Measurements from ENCODE around the gene ATG9B.
"Not testable (repeated sequence)": the region's sequence is repeated elsewhere in the genome, so short reads cannot be mapped to it uniquely, and the experiment has no call there.

Gene ATG9B

GRCh38 chr7:151058781-151059366, 34.6 kb upstream of the ATG9B start:
- DNase-seq = no peak

- DNase-seq = peak; percentile 98
Observed at GRCh38 chr7:151057989-151058780, 33.9 kb upstream of the ATG9B start.

GRCh38 chr7:151057506-151057988, 33.3 kb upstream of the ATG9B start, which contains the start of gene CDK5:
CDK5 (minus strand) TSS chr7:151057897; CDS start chr7:151057848, 49 bp downstream.
- no peak for DNase-seq

GRCh38 chr7:151056666-151057505, 32.6 kb upstream of the ATG9B start:
- DNase-seq = no peak

GRCh38 chr7:151056283-151056665, 32.0 kb upstream of the ATG9B start:
- DNase-seq = no peak

GRCh38 chr7:151053751-151054150, 29.5 kb upstream of the ATG9B start:
- DNase-seq = no peak

- DNase-seq = no peak
Observed at GRCh38 chr7:151053096-151053495, 28.8 kb upstream of the ATG9B start.

- DNase-seq = peak; percentile 46
Observed at GRCh38 chr7:151051108-151051507, 26.8 kb upstream of the ATG9B start.

- DNase-seq = no peak
Observed at GRCh38 chr7:151048911-151049463, 24.7 kb upstream of the ATG9B start.

GRCh38 chr7:151047976-151048815, 23.9 kb upstream of the ATG9B start, which contains the start of gene ASIC3:
ASIC3 (plus strand) TSS chr7:151048531; CDS start chr7:151048886, 355 bp downstream.
- DNase-seq = no peak

GRCh38 chr7:151046603-151047573, 22.6 kb upstream of the ATG9B start:
- no peak for DNase-seq

GRCh38 chr7:151045967-151046366, 21.7 kb upstream of the ATG9B start:
- no peak for DNase-seq

- no peak for DNase-seq
Observed at GRCh38 chr7:151045262-151045661, 21.0 kb upstream of the ATG9B start.

- no peak for DNase-seq
Observed at GRCh38 chr7:151043959-151044358, 19.7 kb upstream of the ATG9B start.

GRCh38 chr7:151043449-151043848, 19.2 kb upstream of the ATG9B start:
- not testable (repeated sequence) for DNase-seq

- DNase-seq = no peak
Observed at GRCh38 chr7:151040616-151041375, 16.5 kb upstream of the ATG9B start.

- DNase-seq = no peak
Observed at GRCh38 chr7:151039850-151040548, 15.7 kb upstream of the ATG9B start.

GRCh38 chr7:151038951-151039849, 14.9 kb upstream of the ATG9B start:
- peak; percentile 75 for DNase-seq

Measured in CD4-positive, alpha-beta T cell treated with Interleukin-15 for 1 hour (primary cell).